Activated naive CD4-positive, alpha-beta T cell treated with anti-CD3 and anti-CD28 coated beads for 36 hours (primary cell): ENCODE measurements around the gene RAPGEF1. TPM values are rescaled to one million over a fixed set of nuclear protein-coding genes. Genes with fewer than 3 reads are reported as not detected.

Experiments
- CTCF ChIA-PET: fragments of 350-600 bp; sonication (Branson Sonifier 250); formaldehyde crosslinking; loops from one replicate; lab custom pipeline; 2021; ENCODE audit warnings: antibody characterized with exemption; lab: Charles Lee
- DNase-seq: peaks from one replicate; pipeline ENCODE4 v3.0.0-alpha.2; 2020
- H3K27ac Mint-ChIP-seq: one replicate; pipeline ENCODE4 v1.8.0; 2021; ENCODE audit warnings: mild to moderate bottlenecking, mixed read lengths
- H3K27me3 Mint-ChIP-seq: one replicate; pipeline ENCODE4 v1.8.0; 2021; ENCODE audit warnings: low read depth, mixed read lengths
- H3K36me3 Mint-ChIP-seq: one replicate; pipeline ENCODE4 v1.8.0; 2021; ENCODE audit warnings: low read depth, mixed read lengths
- H3K4me1 Mint-ChIP-seq: one replicate; pipeline ENCODE4 v1.8.0; 2021; ENCODE audit warnings: low read depth, mixed read lengths
- H3K4me3 Mint-ChIP-seq: one replicate; pipeline ENCODE4 v1.8.0; 2021; ENCODE audit warnings: mild to moderate bottlenecking, moderate library complexity, mixed read lengths
- H3K9me3 Mint-ChIP-seq: one replicate; pipeline ENCODE4 v1.8.0; 2021; ENCODE audit warnings: mixed read lengths
- intact Hi-C: fragments of 100-400 bp; cut with micrococcal nuclease; formaldehyde crosslinking; loops from one replicate; pipeline ENCODE4 v1.15.1; 2023
- total RNA-seq, 2 experiments: library from RNA; stranded (reverse); gene quantifications; one replicate each; pipeline ENCODE4 v1.2.3, GENCODE V29; 2021

Gene RAPGEF1
- total RNA-seq, 2 experiments from 2014 or later = 55.9 to 59.9 TPM

DNA sequence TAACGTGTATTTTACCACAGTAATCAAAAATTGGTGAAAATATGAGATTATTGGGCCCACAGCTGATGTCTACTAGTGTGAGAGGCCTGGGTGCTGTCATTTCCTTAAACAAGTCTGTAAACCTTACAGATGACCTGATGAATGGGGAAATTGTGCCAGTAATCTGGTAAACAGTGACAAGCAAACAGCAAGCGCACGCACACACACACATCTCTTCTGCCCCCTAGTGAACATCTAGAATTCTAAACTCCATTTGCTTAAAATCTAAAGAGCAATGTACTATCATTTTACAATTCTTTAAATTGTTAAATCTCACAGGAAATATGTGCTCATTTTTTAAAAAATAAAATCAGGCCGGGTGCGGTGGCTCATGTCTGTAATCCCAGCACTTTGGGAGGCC is 7.5 kb upstream of the RAPGEF1 start:
- DNase-seq = peak; percentile 28
- H3K4me1 Mint-ChIP-seq = peaks cover 24% of the 10 kb centered on the region
- intact Hi-C loops = loop anchor here (1.0 kb wide), 1 partner anchor 397 kb away; no protein-coding TSS in a partner anchor
- H3K36me3 Mint-ChIP-seq = no peaks in the 10 kb centered on the region
- no peaks in the 10 kb centered on the region for H3K27me3 Mint-ChIP-seq
- no peak overlapping the region for H3K4me3 Mint-ChIP-seq
- H3K9me3 Mint-ChIP-seq = no peaks in the 10 kb centered on the region
- H3K27ac Mint-ChIP-seq = no peak overlapping the region
- CTCF ChIA-PET = interaction anchor here (1.2 kb wide), 1 partner anchor 169 kb away, joined by 4 read pairs; no protein-coding TSS in a partner anchor

DNA sequence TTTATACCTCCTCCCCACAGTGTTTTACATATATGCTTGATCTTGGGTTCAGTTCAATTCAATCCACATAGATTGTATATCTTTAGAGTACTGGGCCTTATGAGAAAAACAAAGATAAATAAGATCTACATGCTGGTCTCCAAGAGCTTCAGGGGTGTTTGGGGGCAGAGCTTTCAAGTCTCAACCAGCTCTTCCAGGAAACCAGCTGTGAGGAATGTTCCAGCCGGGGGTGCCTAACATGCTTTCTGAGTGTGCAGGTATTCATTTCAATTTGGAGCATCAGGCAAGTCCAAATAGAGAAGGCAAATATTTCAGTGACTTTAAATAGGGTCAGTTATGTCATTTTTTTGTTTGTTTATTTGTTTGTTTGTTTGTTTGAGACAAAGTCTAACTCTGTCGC is 5.7 kb upstream of the RAPGEF1 start:
- intact Hi-C loops = no loop called here
- H3K36me3 Mint-ChIP-seq = no peaks in the 10 kb centered on the region
- H3K4me1 Mint-ChIP-seq = peaks cover 24% of the 10 kb centered on the region
- no peak for DNase-seq
- no peak overlapping the region for H3K4me3 Mint-ChIP-seq
- CTCF ChIA-PET = interaction anchor here (0.6 to 4.9 kb wide), 7 partner anchors 13 to 494 kb away, joined by 3 to 32 read pairs (median 4); no protein-coding TSS in a partner anchor
- H3K27ac Mint-ChIP-seq = no peak overlapping the region
- H3K9me3 Mint-ChIP-seq = no peaks in the 10 kb centered on the region
- no peaks in the 10 kb centered on the region for H3K27me3 Mint-ChIP-seq

DNA sequence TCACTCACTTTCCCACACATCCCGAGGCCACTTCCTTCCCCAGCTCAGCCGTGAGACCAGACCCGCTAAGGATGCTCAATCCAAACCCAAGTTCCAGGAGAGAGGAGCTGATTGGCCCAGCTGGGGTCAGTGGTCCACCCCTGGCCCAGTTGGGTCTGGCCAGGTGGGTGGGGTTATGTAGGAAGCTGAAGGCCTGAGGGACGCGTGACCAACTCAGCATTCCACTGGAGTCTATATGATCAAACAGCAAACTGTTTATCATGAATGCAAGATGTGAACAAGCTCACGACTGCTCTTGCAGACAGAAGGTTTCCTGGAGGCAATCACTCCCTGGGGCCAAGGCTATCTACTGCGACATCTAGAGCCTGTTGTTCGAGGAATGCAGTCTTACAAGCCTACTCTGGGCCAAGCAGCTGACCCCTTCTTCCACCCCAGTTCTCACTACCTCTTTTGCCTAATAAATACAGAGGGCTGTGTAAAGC is 4.9 kb upstream of the RAPGEF1 start:
- no peaks in the 10 kb centered on the region for H3K36me3 Mint-ChIP-seq
- intact Hi-C loops = no loop called here
- CTCF ChIA-PET = interaction anchor here (0.7 to 4.9 kb wide), 10 partner anchors 14 to 251 kb away, joined by 3 to 32 read pairs (median 3); no protein-coding TSS in a partner anchor
- no peaks in the 10 kb centered on the region for H3K27me3 Mint-ChIP-seq
- peak overlapping the region; percentile 25 for H3K27ac Mint-ChIP-seq
- no peak overlapping the region for H3K4me3 Mint-ChIP-seq
- H3K9me3 Mint-ChIP-seq = no peaks in the 10 kb centered on the region
- peaks cover 28% of the 10 kb centered on the region for H3K4me1 Mint-ChIP-seq
- no peak for DNase-seq

GRCh38 chr9:131744171-131744719 is 4.4 kb upstream of the RAPGEF1 start:
- intact Hi-C loops = no loop called here
- CTCF ChIA-PET = interaction anchor here (0.7 to 4.9 kb wide), 11 partner anchors 11 to 250 kb away, joined by 3 to 32 read pairs (median 3); no protein-coding TSS in a partner anchor

DNA sequence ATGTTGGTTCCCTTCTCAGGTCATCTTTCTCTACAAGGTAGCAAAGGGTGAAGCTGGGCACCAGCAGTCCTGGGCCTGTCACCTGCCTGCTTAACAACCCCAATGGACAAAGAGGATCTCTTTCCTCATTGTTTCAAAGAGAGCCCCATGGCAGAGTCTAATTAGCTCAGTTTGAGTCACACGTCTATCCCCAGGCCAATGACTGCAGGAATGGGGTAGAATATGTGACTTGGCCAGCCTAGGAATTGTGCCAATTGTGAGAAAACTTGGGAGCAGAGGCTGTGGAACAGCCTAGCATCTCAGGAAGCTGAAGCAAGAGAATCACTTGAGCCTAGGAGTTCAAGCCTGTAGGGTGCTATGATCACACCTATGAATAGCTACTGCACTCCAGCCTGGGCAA is 3.6 kb upstream of the RAPGEF1 start:
- Mint-ChIP-seq H3K9me3 (no peaks in the 10 kb centered on the region), H3K27ac (no peak overlapping the region), H3K4me1 (peaks cover 32% of the 10 kb centered on the region), H3K36me3 (no peaks in the 10 kb centered on the region), H3K27me3 (no peaks in the 10 kb centered on the region), H3K4me3 (no peak overlapping the region)
- intact Hi-C loops = no loop called here
- DNase-seq = no peak
- CTCF ChIA-PET = interaction anchor here (0.7 to 4.9 kb wide), 9 partner anchors 8 to 442 kb away, joined by 3 to 32 read pairs (median 3); no protein-coding TSS in a partner anchor

More at GRCh38 chr9:131744171-131744719, 4.4 kb upstream of the RAPGEF1 start:
- peaks cover 28% of the 10 kb centered on the region for H3K4me1 Mint-ChIP-seq
- no peaks in the 10 kb centered on the region for H3K9me3 Mint-ChIP-seq
- no peak overlapping the region for H3K4me3 Mint-ChIP-seq
- no peaks in the 10 kb centered on the region for H3K27me3 Mint-ChIP-seq
- DNase-seq = peak; percentile 42
- no peaks in the 10 kb centered on the region for H3K36me3 Mint-ChIP-seq
- peak overlapping the region; percentile 25 for H3K27ac Mint-ChIP-seq

- H3K36me3 Mint-ChIP-seq = no peaks in the 10 kb centered on the region
- intact Hi-C loops = no loop called here
- no peak overlapping the region for H3K4me3 Mint-ChIP-seq
These were observed 3.2 kb upstream of the RAPGEF1 start for GRCh38 chr9:131743096-131743495.

DNA sequence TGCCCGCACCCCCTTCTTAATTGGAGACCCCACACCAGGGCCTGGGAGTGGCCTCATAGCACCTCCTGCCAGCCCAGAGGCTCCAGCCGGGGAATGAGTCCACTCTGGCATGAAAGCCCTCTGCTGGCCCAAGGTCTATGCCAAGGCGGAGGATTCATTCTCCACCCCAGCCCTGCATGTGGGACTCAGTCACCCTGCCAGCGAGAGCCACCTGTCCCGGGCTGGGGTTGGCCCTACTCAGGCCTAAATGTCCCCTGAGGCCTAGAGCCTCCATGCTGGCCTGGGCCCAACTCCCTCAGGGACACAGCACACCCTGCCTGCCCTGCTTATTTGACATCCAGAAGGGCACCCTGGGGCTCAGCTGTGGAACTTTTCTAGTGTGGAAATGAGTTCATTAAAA is 1.0 kb upstream of the RAPGEF1 start:
- intact Hi-C loops = no loop called here
- CTCF ChIA-PET = interaction anchor here (0.6 to 3.6 kb wide), 19 partner anchors 9 to 421 kb away, joined by 3 to 52 read pairs (median 4); no protein-coding TSS in a partner anchor
- Mint-ChIP-seq H3K4me3 (peak overlapping the region; percentile 66), H3K4me1 (peaks cover 52% of the 10 kb centered on the region), H3K9me3 (no peaks in the 10 kb centered on the region), H3K27ac (peak overlapping the region; percentile 75), H3K36me3 (no peaks in the 10 kb centered on the region), H3K27me3 (no peaks in the 10 kb centered on the region)
- DNase-seq = no peak

More at GRCh38 chr9:131743096-131743495, 3.2 kb upstream of the RAPGEF1 start:
- CTCF ChIA-PET = interaction anchor here (0.5 to 4.9 kb wide), 11 partner anchors 9 to 496 kb away, joined by 3 to 32 read pairs (median 3); no protein-coding TSS in a partner anchor
- H3K27me3 Mint-ChIP-seq = no peaks in the 10 kb centered on the region
- DNase-seq = no peak
- peaks cover 35% of the 10 kb centered on the region for H3K4me1 Mint-ChIP-seq
- no peaks in the 10 kb centered on the region for H3K9me3 Mint-ChIP-seq
- no peak overlapping the region for H3K27ac Mint-ChIP-seq

DNA sequence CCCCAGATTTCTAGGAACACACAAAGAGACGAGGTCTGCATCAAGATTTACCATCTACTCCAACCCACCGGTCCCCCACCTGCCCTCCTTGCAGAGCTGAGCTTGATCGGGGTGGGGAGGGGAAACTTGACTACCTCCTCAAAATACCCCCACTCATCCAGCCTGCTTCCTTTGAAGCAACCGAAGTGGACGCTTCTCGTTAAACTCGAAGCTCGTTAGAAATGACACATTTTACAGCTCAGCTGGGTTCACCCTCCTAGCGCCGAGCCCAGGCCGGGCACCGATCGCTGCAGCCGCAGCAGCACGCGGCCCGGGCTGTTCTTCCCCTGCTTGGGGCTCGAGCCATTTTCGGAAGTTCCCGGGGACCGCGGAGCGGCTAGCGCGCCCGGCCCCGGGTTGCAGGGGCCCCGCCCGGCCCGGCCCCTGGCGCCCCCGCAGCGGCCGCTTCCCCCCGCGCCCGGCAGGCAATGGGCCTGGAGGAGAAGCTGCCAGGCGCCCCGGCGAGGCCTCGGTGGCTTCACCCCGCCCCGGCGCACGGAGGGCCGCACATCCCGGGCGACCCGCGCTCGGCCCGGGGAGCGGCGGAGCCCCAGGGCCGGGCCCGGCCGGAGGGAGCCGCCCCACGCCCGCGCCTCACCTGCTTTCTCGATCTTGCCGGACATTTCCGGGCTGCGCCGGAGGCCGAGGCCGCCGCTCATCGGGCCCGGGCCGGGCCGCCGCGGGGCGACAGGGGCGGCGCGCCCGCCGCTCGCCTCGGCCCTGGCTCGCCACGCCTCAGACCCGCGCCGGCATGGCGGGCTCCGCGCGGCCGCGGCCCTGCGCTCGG is 530 bp downstream of the RAPGEF1 start:
- DNase-seq = peak; percentile 48
- peaks cover 4% of the 10 kb centered on the region for H3K36me3 Mint-ChIP-seq
- H3K4me3 Mint-ChIP-seq = peak overlapping the region; percentile 88
- no peaks in the 10 kb centered on the region for H3K9me3 Mint-ChIP-seq
- no peaks in the 10 kb centered on the region for H3K27me3 Mint-ChIP-seq
- CTCF ChIA-PET = interaction anchor here (0.7 to 3.6 kb wide), 18 partner anchors 8 to 154 kb away, joined by 3 to 52 read pairs (median 4); no protein-coding TSS in a partner anchor
- peaks cover 59% of the 10 kb centered on the region for H3K4me1 Mint-ChIP-seq
- intact Hi-C loops = loop anchor here (1.0 to 5.0 kb wide), 3 partner anchors 8 to 237 kb away; partner anchors contain the start of gene POMT1
- H3K27ac Mint-ChIP-seq = peak overlapping the region; percentile 88

DNA sequence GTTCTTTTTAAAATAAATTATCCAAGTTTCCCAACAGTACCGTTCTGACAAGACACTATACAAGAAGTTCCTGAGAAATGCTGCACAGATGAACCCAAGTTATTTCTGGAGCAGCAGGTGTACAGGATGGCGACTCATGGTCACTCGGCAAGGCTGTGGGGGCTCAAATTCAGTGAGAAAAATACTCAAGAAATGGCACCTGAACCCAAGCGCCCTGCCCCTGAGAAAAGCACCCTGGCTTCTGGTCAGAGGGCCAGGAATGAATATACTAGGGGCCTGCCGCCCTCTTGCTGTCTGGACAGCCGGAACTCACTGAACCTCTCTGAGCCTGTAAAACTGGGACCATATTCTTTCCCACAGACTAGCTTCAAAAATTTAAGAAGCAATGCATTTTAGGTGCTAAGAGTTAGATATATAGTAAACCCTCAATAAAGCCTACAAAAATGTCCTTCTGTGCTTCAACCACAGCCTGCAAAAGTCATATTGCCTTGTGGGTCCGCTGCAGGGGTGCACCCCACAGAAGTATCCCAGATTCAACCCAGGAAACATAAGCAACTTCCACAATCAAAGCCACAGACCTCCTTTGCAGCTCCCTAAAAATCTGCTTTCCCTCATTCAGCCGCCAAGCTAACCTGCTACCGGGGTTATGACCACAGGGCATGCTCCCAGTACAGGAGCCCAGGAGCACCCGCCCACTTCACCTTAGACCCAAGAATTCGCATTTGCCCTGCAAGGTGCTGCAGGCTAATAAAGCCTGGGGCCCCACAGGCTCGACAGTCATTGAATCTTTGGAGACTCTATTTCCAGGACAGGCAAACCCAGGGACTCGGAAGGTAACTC is 1.4 kb downstream of the RAPGEF1 start:
- peaks cover 59% of the 10 kb centered on the region for H3K4me1 Mint-ChIP-seq
- peaks cover 6% of the 10 kb centered on the region for H3K36me3 Mint-ChIP-seq
- H3K4me3 Mint-ChIP-seq = peak overlapping the region; percentile 88
- no peaks in the 10 kb centered on the region for H3K27me3 Mint-ChIP-seq
- intact Hi-C loops = loop anchor here (1.0 to 5.0 kb wide), 3 partner anchors 7 to 236 kb away; partner anchors contain the start of gene POMT1
- H3K27ac Mint-ChIP-seq = peak overlapping the region; percentile 88
- DNase-seq = peak; percentile 31
- CTCF ChIA-PET = interaction anchor here (0.7 to 3.6 kb wide), 16 partner anchors 7 to 153 kb away, joined by 3 to 52 read pairs (median 5); no protein-coding TSS in a partner anchor
- H3K9me3 Mint-ChIP-seq = no peaks in the 10 kb centered on the region

- CTCF ChIA-PET = interaction anchor here (0.9 to 2.5 kb wide), 4 partner anchors 10 to 146 kb away, joined by 3 to 15 read pairs (median 6); no protein-coding TSS in a partner anchor
- Mint-ChIP-seq H3K27me3 (no peaks in the 10 kb centered on the region), H3K4me3 (peak overlapping the region; percentile 2), H3K4me1 (peaks cover 62% of the 10 kb centered on the region), H3K9me3 (no peaks in the 10 kb centered on the region), H3K36me3 (peaks cover 6% of the 10 kb centered on the region), H3K27ac (peak overlapping the region; percentile 84)
- intact Hi-C loops = loop anchor here (5.0 kb wide), 1 partner anchor 235 kb away; the partner anchor contains the start of gene POMT1
- no peak for DNase-seq
These were observed 2.5 kb downstream of the RAPGEF1 start for GRCh38 chr9:131737426-131737825.

GRCh38 chr9:131736431-131736830 is 3.4 kb downstream of the RAPGEF1 start:
- Mint-ChIP-seq H3K4me1 (peaks cover 72% of the 10 kb centered on the region), H3K27me3 (no peaks in the 10 kb centered on the region), H3K4me3 (no peak overlapping the region), H3K36me3 (peaks cover 6% of the 10 kb centered on the region), H3K27ac (peak overlapping the region; percentile 84), H3K9me3 (no peaks in the 10 kb centered on the region)
- CTCF ChIA-PET = interaction anchor here (0.9 to 2.5 kb wide), 2 partner anchors 95 to 145 kb away, joined by 3 to 9 read pairs; no protein-coding TSS in a partner anchor
- DNase-seq = peak; percentile 35
- intact Hi-C loops = loop anchor here (5.0 kb wide), 1 partner anchor 234 kb away; the partner anchor contains the start of gene POMT1
